Ascending aorta (tissue), 2 donors: ENCODE results near the gene IDS. TPM values are rescaled to one million over a fixed set of nuclear protein-coding genes. Genes with fewer than 3 reads are reported as not detected.

ENCODE experiments used
- DNase-seq, 2 donors: peaks; one replicate each; pipeline ENCODE4 v3.0.0-alpha.2; 2019; ENCODE audit warnings: low spot score in 2 of 2
- H3K27ac ChIP-seq, 2 donors: fragments of 200-600 bp; sonication (generic); one replicate each; pipeline ENCODE4 v1.5.1; 2016 to 2017; ENCODE audit warnings: mild to moderate bottlenecking in 1 of 2
- H3K27me3 ChIP-seq: fragments of 200-600 bp; sonication (generic); one replicate; pipeline ENCODE4 v1.5.1; 2017
- H3K36me3 ChIP-seq, 2 donors: fragments of 200-600 bp; sonication (generic); one replicate each; pipeline ENCODE4 v1.5.1; 2016
- H3K4me1 ChIP-seq, 2 donors: fragments of 200-600 bp; sonication (generic); one replicate each; pipeline ENCODE4 v1.5.1; 2016 to 2017; ENCODE audit warnings: mild to moderate bottlenecking in 1 of 2
- H3K4me3 ChIP-seq, 2 donors: fragments of 200-600 bp; sonication (generic); one replicate each; pipeline ENCODE4 v1.5.1; 2016 to 2017; ENCODE audit warnings: mild to moderate bottlenecking in 1 of 2
- H3K9me3 ChIP-seq, 2 donors: fragments of 200-600 bp; sonication (generic); one replicate each; pipeline ENCODE4 v1.5.1; 2016
- CTCF ChIP-seq, 3 experiments: fragments of 200-600 bp in 2 of 3; fragments of 450-650 bp in 1 of 3; sonication (generic) in 2 of 3; IDR thresholded peaks; one replicate each; pipeline ENCODE4 v1.5.1; 2016 to 2019; ENCODE audit warnings: antibody characterized with exemption in 3 of 3, mild to moderate bottlenecking in 1 of 3, moderate library complexity in 1 of 3
- intact Hi-C: fragments of 100-400 bp; cut with DNase I; formaldehyde crosslinking; loops from one replicate; pipeline ENCODE4 v1.15.1; 2023
- total RNA-seq: library from RNA; depleted of rRNA; stranded (reverse); fragments of >200 nt; gene quantifications from one replicate; pipeline ENCODE4 v1.1.0, GENCODE V29; 2016

IDS gene
- total RNA-seq, 1 donor from 2014 or later: 82.7 TPM

GRCh38 chrX:149498767-149499166 is 6.3 kb downstream of the IDS start:
- no peaks in the 10 kb centered on the region for H3K4me1 ChIP-seq
- intact Hi-C loops: no loop called here
- no peak for TF ChIP-seq CTCF (IDR thresholded peaks at IDR 0.05)
- H3K9me3 ChIP-seq: no peaks in the 10 kb centered on the region
- no peak overlapping the region for H3K4me3 ChIP-seq
- H3K27me3 ChIP-seq: no peaks in the 10 kb centered on the region
- DNase-seq: peak in 1 of 2 donors; percentile 22
- H3K27ac ChIP-seq: no peak overlapping the region
- peaks cover 43 to 51% of the 10 kb centered on the region in 2 donors for H3K36me3 ChIP-seq

- no peaks in the 10 kb centered on the region for H3K9me3 ChIP-seq
- H3K27ac ChIP-seq: peak overlapping the region in 1 of 2 donors; percentile 18
- H3K4me1 ChIP-seq: no peaks in the 10 kb centered on the region
- no peaks in the 10 kb centered on the region for H3K27me3 ChIP-seq
- DNase-seq: no peak
- no peak for TF ChIP-seq CTCF (IDR thresholded peaks at IDR 0.05)
- intact Hi-C loops: no loop called here
- peaks cover 43 to 61% of the 10 kb centered on the region in 2 donors for H3K36me3 ChIP-seq
- no peak overlapping the region for H3K4me3 ChIP-seq
These were observed 7.5 kb downstream of the IDS start for GRCh38 chrX:149497626-149498025.

- intact Hi-C loops: no loop called here
- DNase-seq: no peak
- no peak for TF ChIP-seq CTCF (IDR thresholded peaks at IDR 0.05)
- Histone ChIP-seq H3K9me3 (no peaks in the 10 kb centered on the region), H3K27ac (no peak overlapping the region), H3K36me3 (peaks cover 43 to 66% of the 10 kb centered on the region in 2 donors), H3K4me3 (no peak overlapping the region), H3K4me1 (no peaks in the 10 kb centered on the region), H3K27me3 (no peaks in the 10 kb centered on the region)
These were observed 8.1 kb downstream of the IDS start for GRCh38 chrX:149497054-149497453.

GRCh38 chrX:149495573-149496071 is 9.5 kb downstream of the IDS start:
- peaks cover 38 to 60% of the 10 kb centered on the region in 2 donors for H3K36me3 ChIP-seq
- peak in 1 of 2 donors; percentile 55 for DNase-seq
- TF ChIP-seq CTCF (IDR thresholded peaks at IDR 0.05): no peak

GRCh38 chrX:149494844-149495565 is 10.1 kb downstream of the IDS start:
- TF ChIP-seq CTCF (IDR thresholded peaks at IDR 0.05): no peak
- Histone ChIP-seq H3K27me3 (no peaks in the 10 kb centered on the region), H3K27ac (no peak overlapping the region), H3K4me3 (no peak overlapping the region), H3K36me3 (peaks cover 35 to 61% of the 10 kb centered on the region in 2 donors), H3K9me3 (no peaks in the 10 kb centered on the region), H3K4me1 (no peaks in the 10 kb centered on the region)
- intact Hi-C loops: no loop called here
- DNase-seq: peak in 1 of 2 donors; percentile 9

More at GRCh38 chrX:149495573-149496071, 9.5 kb downstream of the IDS start:
- intact Hi-C loops: no loop called here
- Histone ChIP-seq H3K27me3 (no peaks in the 10 kb centered on the region), H3K4me1 (no peaks in the 10 kb centered on the region), H3K9me3 (no peaks in the 10 kb centered on the region), H3K4me3 (no peak overlapping the region), H3K27ac (no peak overlapping the region)
